ENCODE data around the gene SRSF4.
A peak's percentile ranks its signal among the peaks of the same experiment; 100 is the strongest.
"Not testable (repeated sequence)": the region's sequence is repeated elsewhere in the genome, so short reads cannot be mapped to it uniquely, and the experiment has no call there.

SRSF4 gene

DNA sequence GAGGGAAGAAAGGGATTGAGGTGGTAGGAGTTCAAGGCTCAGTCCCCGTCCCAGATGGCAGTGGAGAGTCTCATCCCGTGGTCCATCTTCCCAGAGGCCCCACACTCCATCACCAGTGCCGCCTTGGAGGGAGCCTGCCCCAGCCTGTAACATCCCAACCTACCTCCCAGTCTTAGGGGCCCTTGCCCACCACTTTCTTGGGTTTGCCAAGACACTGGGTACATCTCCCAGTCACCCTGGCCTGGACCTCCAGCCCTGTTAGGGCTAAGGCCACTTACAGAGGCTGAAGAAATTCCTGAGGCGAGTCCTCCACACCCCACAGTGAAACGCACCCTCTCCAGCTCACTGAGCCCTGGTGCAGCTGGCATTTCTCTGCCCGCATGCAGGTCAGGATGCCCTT, 61.3 kb downstream of the SRSF4 start:
- no peak overlapping the region for H3K4me3 ChIP-seq (replicated peaks; ENCODE audit: low read depth, low read length)
- TF ChIP-seq, protein P1, sequence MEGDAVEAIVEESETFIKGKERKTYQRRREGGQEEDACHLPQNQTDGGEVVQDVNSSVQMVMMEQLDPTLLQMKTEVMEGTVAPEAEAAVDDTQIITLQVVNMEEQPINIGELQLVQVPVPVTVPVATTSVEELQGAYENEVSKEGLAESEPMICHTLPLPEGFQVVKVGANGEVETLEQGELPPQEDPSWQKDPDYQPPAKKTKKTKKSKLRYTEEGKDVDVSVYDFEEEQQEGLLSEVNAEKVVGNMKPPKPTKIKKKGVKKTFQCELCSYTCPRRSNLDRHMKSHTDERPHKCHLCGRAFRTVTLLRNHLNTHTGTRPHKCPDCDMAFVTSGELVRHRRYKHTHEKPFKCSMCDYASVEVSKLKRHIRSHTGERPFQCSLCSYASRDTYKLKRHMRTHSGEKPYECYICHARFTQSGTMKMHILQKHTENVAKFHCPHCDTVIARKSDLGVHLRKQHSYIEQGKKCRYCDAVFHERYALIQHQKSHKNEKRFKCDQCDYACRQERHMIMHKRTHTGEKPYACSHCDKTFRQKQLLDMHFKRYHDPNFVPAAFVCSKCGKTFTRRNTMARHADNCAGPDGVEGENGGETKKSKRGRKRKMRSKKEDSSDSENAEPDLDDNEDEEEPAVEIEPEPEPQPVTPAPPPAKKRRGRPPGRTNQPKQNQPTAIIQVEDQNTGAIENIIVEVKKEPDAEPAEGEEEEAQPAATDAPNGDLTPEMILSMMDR (IDR thresholded peaks at IDR 0.05; ENCODE audit: low read depth, low read length, missing control alignments), result no peak
- DNase-seq (ENCODE audit: extremely low read depth, low read depth), result no peak

DNA sequence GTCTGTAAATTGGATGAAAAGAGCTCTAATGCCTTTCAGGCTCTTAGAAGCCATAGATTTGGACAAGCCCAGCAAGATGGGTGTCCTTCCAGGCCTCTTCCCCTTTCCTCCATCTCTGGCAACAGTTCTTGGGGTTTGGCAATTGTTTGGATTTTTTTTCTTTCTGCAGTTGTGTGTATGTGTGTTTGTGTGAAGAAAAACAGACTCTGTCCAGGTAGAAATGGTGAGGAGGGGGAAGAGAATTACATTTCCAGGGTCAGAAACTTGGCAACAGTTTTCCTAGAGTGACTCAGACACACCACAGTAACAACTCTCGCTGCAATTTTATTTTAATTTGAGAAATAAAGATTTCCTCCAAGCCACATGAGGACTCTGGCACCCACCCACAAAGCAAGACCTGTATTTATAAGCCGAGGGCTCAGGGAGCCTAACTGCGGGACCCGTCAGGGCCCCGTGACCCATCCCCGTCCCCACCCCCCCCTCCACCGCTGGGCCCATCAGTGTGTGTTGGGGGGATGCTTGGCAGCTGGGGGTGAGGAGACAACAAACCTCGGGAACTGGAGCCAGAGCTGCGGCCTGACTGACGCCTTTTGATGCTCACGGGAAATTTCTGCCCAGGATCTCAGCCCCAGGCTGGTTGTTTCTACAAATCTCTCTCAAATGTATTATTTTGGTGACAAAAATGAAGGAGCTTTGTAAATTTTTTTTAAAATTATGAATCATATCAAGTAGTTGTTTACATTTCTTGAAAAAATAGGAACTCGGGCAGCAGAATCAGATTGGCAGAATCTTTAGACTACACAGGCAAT, 62.4 kb downstream of the SRSF4 start:
- TF ChIP-seq, protein P1 (IDR thresholded peaks at IDR 0.05; ENCODE audit: low read depth, low read length, missing control alignments), result no peak
- no peak overlapping the region for H3K4me3 ChIP-seq (replicated peaks; ENCODE audit: low read depth, low read length)
- DNase-seq (ENCODE audit: extremely low read depth, low read depth), result no peak

DNA sequence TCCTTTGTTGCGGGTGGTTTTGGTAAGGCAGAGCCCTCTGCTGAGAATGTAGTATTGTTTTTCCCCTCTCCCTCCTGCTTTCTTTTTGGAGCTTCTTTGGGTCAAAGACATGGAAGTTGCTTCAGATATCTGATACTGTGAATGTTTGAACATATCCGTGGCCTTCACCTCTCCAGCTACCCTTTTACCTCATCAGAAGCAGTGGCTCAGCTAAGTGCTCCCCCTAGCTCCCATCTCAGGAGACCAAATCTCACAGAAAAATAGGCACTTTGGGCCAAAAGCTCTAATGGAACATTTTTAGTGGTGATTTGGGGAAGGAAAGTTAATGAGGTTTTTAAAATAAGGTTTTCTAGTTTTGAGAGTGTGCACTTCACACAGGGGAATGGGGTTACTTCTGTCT, 64.3 kb downstream of the SRSF4 start:
- TF ChIP-seq, protein P1 (IDR thresholded peaks at IDR 0.05; ENCODE audit: low read depth, low read length, missing control alignments), result peak; percentile 30
- H3K4me3 ChIP-seq (replicated peaks; ENCODE audit: low read depth, low read length), result no peak overlapping the region
- no peak for DNase-seq (ENCODE audit: extremely low read depth, low read depth)

DNA sequence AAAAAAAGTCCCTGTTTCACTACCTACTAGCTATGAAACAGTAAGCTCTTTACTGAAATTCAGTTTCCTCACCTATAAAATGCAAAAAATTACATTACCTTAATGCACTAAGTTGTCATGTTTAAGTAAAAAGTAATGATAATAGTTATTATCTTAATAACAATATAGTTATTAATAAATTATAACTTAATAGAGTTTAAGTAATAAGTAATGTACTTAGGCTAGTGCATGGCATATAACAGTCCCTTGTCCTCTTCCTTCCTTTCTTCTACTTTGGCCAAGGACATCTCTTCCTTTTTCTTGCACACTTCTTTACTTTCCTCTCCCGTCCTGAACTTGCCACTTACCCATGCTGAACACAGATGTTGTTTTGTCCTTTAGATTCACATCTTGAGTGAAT, 67.0 kb downstream of the SRSF4 start:
- no peak for DNase-seq (ENCODE audit: extremely low read depth, low read depth)
- TF ChIP-seq, protein P1 (IDR thresholded peaks at IDR 0.05; ENCODE audit: low read depth, low read length, missing control alignments), result no peak
- H3K4me3 ChIP-seq (replicated peaks; ENCODE audit: low read depth, low read length), result no peak overlapping the region

DNA sequence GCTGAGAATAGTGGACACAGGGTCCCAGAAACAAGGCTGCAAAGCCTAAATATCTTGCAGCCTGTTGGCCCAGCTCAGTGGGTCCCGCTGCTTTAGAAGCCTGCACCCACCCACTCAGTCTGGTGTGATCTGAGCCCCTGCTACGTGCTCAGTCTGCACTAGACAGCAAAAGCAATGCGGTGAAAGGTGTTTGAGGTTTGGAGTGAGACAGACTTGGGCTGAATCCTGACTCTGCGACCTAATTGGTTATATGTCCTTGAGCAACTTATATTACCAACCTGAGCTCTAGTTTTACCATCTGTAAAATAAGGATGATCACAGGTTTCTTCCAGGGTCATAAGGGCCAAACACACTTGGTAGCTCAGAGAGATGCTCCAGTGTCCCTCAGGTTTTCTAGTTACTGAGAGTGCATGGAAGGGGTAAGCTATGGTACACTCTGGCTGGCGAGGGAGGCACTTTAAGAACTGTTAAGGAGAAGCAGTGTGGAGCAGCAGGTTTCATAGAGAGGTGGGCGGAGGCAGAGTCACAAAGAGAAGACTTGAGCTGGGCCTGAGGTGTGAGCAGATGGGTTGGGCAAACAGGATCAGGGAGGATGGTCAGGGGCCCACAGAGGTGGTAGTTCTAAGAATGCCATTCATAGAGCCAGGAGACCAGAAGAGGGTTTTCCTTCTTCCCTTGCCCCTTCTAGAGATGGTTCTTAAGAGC, 68.1 kb downstream of the SRSF4 start:
- DNase-seq (ENCODE audit: extremely low read depth, low read depth), result no peak
- no peak overlapping the region for H3K4me3 ChIP-seq (replicated peaks; ENCODE audit: low read depth, low read length)
- TF ChIP-seq, protein P1 (IDR thresholded peaks at IDR 0.05; ENCODE audit: low read depth, low read length, missing control alignments), result no peak

DNA sequence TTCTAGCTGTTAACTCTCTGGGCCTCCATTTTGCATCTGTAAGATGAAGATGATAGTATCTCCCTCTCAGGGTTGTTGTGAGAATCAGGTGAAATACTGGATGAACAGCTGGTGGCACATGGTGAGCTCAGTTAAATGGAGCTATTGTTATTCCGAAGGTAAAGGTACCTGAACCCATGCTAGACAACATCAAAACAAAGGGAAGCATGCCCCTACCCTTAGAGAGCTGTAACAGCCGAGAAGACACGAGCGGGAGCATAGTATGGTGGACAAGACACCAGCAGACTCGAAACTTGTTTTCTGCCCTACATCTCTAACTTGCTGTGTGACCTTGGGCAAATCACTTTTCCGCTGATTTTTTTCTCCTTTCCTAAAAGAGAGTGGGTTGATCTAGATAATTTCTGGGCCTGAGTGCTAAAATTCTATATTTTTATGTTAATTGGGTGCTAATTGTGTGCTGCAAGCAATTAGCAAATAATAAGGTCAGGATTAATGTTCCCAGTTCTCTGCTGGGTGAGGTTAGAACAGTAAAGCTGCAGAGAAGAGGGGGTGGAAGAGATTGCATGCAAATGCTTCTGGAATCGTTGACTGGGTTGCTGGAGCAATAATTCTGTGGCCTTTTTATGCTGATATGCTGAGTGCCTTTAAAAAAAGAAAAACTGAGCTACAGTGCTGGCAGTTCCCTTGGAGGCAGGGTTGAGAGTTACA, 68.8 kb downstream of the SRSF4 start:
- TF ChIP-seq, protein P1 (IDR thresholded peaks at IDR 0.05; ENCODE audit: low read depth, low read length, missing control alignments), result no peak
- no peak overlapping the region for H3K4me3 ChIP-seq (replicated peaks; ENCODE audit: low read depth, low read length)

DNA sequence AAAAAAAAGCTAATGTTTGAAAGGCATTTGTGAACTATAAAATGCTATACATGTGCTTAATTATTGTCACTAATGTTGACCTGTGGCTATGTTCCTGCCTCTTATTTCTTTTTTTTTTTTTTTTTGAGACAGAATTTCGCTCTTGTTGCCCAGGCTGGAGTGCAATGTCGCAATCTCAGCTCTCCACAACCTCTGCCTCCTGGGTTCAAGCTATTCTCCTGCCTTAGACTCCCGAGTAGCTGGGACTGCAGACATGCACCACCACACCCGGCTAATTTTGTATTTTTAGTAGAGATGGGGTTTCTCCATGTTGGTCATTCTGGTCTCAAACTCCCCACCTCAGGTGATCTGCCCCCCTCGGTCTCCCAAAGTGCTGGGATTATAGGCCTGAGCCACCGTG, 73.7 kb downstream of the SRSF4 start:
- not testable (repeated sequence) for H3K4me3 ChIP-seq (replicated peaks; ENCODE audit: low read depth, low read length); DNase-seq (ENCODE audit: extremely low read depth, low read depth)

More for the DNA sequence above, 68.8 kb downstream of the SRSF4 start:
- no peak for DNase-seq (ENCODE audit: extremely low read depth, low read depth)
